OCI-LY7 (cell line): Measurements from ENCODE around the gene NDST4.

ENCODE experiments used
- EZH2phosphoT487 ChIP-seq: fragments of 200-600 bp; sonication (generic); IDR thresholded peaks from 2 replicates; pipeline ENCODE4 v1.6.1; 2018; ENCODE audit warnings: low read depth, borderline replicate concordance, mild to moderate bottlenecking, mixed run types, antibody characterized with exemption, low read length, moderate library complexity, mixed read lengths
- TF ChIP-seq, protein P1 (sequence below): fragments of 200-600 bp; sonication (generic); conservative IDR thresholded peaks from 2 replicates; pipeline ENCODE4 v1.5.1; 2014; ENCODE audit warnings: mild to moderate bottlenecking, antibody characterized with exemption, low read length, moderate library complexity, mixed read lengths

DNA sequence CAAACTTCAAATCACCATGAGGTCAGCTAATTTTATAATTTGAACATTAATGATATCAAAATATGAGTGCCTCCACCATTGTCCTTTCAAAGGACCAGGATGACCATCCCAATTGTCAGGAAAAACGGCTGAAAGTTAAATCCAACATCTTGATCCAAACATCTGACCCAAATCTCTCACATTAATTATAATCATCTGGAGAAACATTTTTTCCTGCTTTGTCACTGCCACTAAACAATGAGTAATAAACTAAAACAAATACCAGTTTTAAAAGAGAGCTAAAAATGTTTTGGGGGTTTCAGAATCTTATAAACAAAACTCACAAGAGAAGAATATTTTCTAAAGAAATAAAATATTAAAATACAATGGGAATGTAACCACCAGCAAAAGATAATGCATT, 45.7 kb upstream of the NDST4 start:
- TF ChIP-seq, protein P1, sequence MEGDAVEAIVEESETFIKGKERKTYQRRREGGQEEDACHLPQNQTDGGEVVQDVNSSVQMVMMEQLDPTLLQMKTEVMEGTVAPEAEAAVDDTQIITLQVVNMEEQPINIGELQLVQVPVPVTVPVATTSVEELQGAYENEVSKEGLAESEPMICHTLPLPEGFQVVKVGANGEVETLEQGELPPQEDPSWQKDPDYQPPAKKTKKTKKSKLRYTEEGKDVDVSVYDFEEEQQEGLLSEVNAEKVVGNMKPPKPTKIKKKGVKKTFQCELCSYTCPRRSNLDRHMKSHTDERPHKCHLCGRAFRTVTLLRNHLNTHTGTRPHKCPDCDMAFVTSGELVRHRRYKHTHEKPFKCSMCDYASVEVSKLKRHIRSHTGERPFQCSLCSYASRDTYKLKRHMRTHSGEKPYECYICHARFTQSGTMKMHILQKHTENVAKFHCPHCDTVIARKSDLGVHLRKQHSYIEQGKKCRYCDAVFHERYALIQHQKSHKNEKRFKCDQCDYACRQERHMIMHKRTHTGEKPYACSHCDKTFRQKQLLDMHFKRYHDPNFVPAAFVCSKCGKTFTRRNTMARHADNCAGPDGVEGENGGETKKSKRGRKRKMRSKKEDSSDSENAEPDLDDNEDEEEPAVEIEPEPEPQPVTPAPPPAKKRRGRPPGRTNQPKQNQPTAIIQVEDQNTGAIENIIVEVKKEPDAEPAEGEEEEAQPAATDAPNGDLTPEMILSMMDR, result no peak
- TF ChIP-seq EZH2phosphoT487, result no peak
